CD4-positive, alpha-beta T cell (primary cell): ENCODE results near the gene GSTA5. TPM values are rescaled to one million over a fixed set of nuclear protein-coding genes. Genes with fewer than 3 reads are reported as not detected.
"Not testable (repeated sequence)": the region's sequence is repeated elsewhere in the genome, so short reads cannot be mapped to it uniquely, and the experiment has no call there.

ENCODE experiments used
- ATAC-seq: fragments of 200-7000 bp; cut with Tn5 transposase; one replicate; pipeline ENCODE4 v1.10.0; 2022; ENCODE audit warnings: mild to moderate bottlenecking; ENCODE audit not compliant: poor library complexity
- CTCF ChIA-PET: fragments of 350-600 bp; sonication (Branson Sonifier 250); formaldehyde crosslinking; loops from one replicate; lab custom pipeline; 2021; ENCODE audit warnings: antibody characterized with exemption, inconsistent platforms; lab: Charles Lee
- POLR2A ChIA-PET: fragments of 350-600 bp; sonication (Branson Sonifier 250); formaldehyde crosslinking; loops from one replicate; lab custom pipeline; 2021; ENCODE audit warnings: antibody characterized with exemption, inconsistent platforms; lab: Charles Lee
- DNase-seq, 14 experiments: peaks; one replicate each; pipeline ENCODE4 v3.0.0-alpha.2; 2013 to 2020; ENCODE audit warnings: mixed read lengths in 2 of 14
- H3K27ac ChIP-seq, 2 donors: one replicate each; pipeline versions ENCODE4 v1.5.1 to v1.7.0; 2013; ENCODE audit warnings: low read length in 2 of 2, low read depth in 1 of 2, mild to moderate bottlenecking in 1 of 2
- H3K27me3 ChIP-seq, 2 experiments: 1 replicate in 1 of 2; 2 replicates in 1 of 2; pipeline versions ENCODE4 v1.6.1 to v1.7.0; 2013; ENCODE audit warnings: low read length in 2 of 2, control low read depth in 1 of 2, mild to moderate bottlenecking in 1 of 2, moderate library complexity in 1 of 2; ENCODE audit not compliant: insufficient read depth in 2 of 2, control insufficient read depth in 1 of 2
- H3K36me3 ChIP-seq: one replicate; pipeline ENCODE4 v1.6.1; 2013; ENCODE audit warnings: low read length, control low read depth; ENCODE audit not compliant: insufficient read depth
- H3K4me1 ChIP-seq: one replicate; pipeline ENCODE4 v1.6.1; 2013; ENCODE audit warnings: low read length, control low read depth; ENCODE audit not compliant: insufficient read depth
- H3K4me3 ChIP-seq: one replicate; pipeline ENCODE4 v1.5.1; 2013; ENCODE audit warnings: mild to moderate bottlenecking, low read length, moderate library complexity
- H3K9me3 ChIP-seq, 2 experiments: 1 replicate in 1 of 2; 2 replicates in 1 of 2; pipeline versions ENCODE4 v1.6.1 to v1.7.0; 2013; ENCODE audit warnings: low read length in 2 of 2, mild to moderate bottlenecking in 2 of 2, control low read depth in 1 of 2, moderate library complexity in 1 of 2; ENCODE audit not compliant: control insufficient read depth in 1 of 2, insufficient read depth in 1 of 2
- H3K27ac Mint-ChIP-seq: one replicate; pipeline ENCODE4 v1.8.0; 2020; ENCODE audit warnings: mixed read lengths
- H3K27me3 Mint-ChIP-seq: one replicate; pipeline ENCODE4 v1.8.0; 2021; ENCODE audit warnings: mixed read lengths
- H3K36me3 Mint-ChIP-seq: one replicate; pipeline ENCODE4 v1.8.0; 2021; ENCODE audit warnings: low read depth, mixed read lengths
- H3K4me1 Mint-ChIP-seq: one replicate; pipeline ENCODE4 v1.8.0; 2021; ENCODE audit warnings: low read depth, mixed read lengths
- H3K4me3 Mint-ChIP-seq: one replicate; pipeline ENCODE4 v1.8.0; 2020; ENCODE audit warnings: mild to moderate bottlenecking, mixed read lengths
- H3K9me3 Mint-ChIP-seq: one replicate; pipeline ENCODE4 v1.8.0; 2020; ENCODE audit warnings: mixed read lengths
- intact Hi-C, 2 experiments: fragments of 100-400 bp; cut with DNase I in 1 of 2; cut with micrococcal nuclease in 1 of 2; formaldehyde crosslinking; loops; one replicate each; pipeline versions ENCODE4 v1.15.1 to v1.9.0; 2023 to 2025; cut with DNase I, micrococcal nuclease
- total RNA-seq, 174 experiments: library from RNA in 2 of 174; stranded (reverse) in 2 of 174; gene quantifications; one replicate each; pipeline ENCODE4 v1.2.3 and lab custom pipeline; 2021 to 2026
- TF ChIP-seq, protein P1 (sequence below): fragments of 200-600 bp; IDR thresholded peaks from one replicate; pipeline ENCODE4 v1.8.0; 2022; ENCODE audit warnings: antibody characterized with exemption, mild to moderate bottlenecking

The GSTA5 gene
- total RNA-seq, 2 experiments from 2014 or later = not detected

DNA sequence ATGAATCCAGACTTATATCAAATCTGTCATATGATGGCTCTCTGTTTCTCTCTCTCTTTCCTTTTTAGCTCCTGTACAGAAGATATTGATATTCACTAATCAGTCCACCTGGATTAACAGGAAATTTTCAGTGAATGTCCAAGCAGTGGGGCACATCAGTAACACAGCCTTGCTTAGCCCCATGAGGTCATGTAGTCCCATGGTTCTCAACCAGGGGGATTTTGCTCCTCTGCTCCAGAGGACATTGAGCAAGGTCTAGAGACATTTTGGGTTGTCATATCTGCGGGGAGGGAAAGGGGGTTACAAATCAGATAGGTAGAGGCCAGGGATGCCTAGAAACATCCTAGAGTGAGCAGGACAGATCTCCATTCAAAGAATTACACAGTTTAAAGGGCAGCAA lies 37.8 kb downstream of the GSTA5 start:
- H3K27me3 Mint-ChIP-seq = peaks cover 53% of the 10 kb centered on the region

DNA sequence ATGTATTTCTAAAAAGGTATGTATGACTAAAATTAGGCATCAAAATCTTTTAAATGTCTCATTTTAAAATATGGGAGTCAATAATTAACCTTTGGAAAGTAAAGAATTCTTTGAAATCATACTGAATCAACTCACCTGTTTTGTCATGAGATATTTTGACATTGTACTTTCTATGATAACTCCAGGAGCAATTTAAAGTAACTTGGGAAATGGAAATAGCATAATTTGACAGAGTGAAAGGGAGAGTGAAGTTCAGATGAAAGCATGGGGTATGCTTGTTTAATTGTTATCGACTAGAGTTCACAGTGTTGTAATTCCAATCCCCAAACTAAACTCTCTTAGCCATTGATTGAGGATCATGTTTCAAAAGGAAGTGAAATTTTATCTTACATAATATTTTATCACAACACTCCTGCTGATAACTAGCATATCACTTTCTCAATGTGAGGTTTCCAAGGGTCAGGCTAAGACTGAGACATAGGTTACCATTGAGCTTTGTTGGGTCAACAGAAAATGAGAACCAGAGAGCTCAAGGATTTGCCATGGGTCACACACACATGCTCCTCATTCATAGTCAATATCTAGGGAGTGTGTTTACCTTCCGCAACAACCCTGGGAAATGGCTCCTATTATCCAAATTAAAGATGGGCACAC lies 39.3 kb downstream of the GSTA5 start:
- H3K27ac ChIP-seq = no peak overlapping the region
- H3K36me3 ChIP-seq = no peaks in the 10 kb centered on the region
- Mint-ChIP-seq H3K27me3 (peaks cover 60% of the 10 kb centered on the region), H3K4me1 (no peaks in the 10 kb centered on the region), H3K9me3 (no peaks in the 10 kb centered on the region), H3K36me3 (no peaks in the 10 kb centered on the region), H3K27ac (no peak overlapping the region), H3K4me3 (no peak overlapping the region)
- H3K4me1 ChIP-seq = no peaks in the 10 kb centered on the region
- H3K27me3 ChIP-seq = peaks cover 0 to 3% of the 10 kb centered on the region in 2 experiments
- no peak overlapping the region for H3K4me3 ChIP-seq
- CTCF ChIA-PET = no interaction called here
- intact Hi-C loops = no loop called here
- DNase-seq = no peak
- POLR2A ChIA-PET = no interaction called here
- TF ChIP-seq, protein P1, sequence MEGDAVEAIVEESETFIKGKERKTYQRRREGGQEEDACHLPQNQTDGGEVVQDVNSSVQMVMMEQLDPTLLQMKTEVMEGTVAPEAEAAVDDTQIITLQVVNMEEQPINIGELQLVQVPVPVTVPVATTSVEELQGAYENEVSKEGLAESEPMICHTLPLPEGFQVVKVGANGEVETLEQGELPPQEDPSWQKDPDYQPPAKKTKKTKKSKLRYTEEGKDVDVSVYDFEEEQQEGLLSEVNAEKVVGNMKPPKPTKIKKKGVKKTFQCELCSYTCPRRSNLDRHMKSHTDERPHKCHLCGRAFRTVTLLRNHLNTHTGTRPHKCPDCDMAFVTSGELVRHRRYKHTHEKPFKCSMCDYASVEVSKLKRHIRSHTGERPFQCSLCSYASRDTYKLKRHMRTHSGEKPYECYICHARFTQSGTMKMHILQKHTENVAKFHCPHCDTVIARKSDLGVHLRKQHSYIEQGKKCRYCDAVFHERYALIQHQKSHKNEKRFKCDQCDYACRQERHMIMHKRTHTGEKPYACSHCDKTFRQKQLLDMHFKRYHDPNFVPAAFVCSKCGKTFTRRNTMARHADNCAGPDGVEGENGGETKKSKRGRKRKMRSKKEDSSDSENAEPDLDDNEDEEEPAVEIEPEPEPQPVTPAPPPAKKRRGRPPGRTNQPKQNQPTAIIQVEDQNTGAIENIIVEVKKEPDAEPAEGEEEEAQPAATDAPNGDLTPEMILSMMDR = no peak
- no peaks in the 10 kb centered on the region for H3K9me3 ChIP-seq
- no peak for ATAC-seq

More for the DNA sequence above, 37.8 kb downstream of the GSTA5 start:
- ChIA-PET POLR2A (no interaction called here), CTCF (no interaction called here)
- Histone ChIP-seq H3K9me3 (no peaks in the 10 kb centered on the region), H3K27me3 (peaks cover 0 to 3% of the 10 kb centered on the region in 2 experiments), H3K36me3 (no peaks in the 10 kb centered on the region), H3K4me1 (no peaks in the 10 kb centered on the region), H3K27ac (no peak overlapping the region), H3K4me3 (no peak overlapping the region)
- no peak for DNase-seq
- intact Hi-C loops = no loop called here
- H3K36me3 Mint-ChIP-seq = no peaks in the 10 kb centered on the region
- H3K4me1 Mint-ChIP-seq = no peaks in the 10 kb centered on the region
- no peak overlapping the region for H3K27ac Mint-ChIP-seq
- H3K4me3 Mint-ChIP-seq = no peak overlapping the region
- ATAC-seq = no peak
- TF ChIP-seq, protein P1 = no peak
- no peaks in the 10 kb centered on the region for H3K9me3 Mint-ChIP-seq

DNA sequence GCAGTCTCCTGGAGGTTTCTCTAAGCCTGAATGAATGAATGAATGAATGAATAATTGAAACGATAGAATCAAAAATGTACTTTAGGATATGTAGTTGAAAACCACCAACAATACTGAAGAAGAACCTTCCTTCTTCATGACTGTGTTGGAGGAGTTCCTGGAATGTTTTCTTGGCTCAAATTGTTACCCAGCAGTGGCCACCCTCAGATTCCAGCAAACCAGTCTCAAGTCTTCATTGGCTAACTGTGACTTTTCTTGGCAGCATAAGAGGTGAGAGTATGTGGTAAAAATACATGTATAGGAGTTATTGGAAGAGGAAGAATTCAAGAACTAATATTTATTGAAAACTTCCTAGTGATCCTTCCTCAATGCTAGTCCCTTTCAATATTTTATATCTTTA lies 41.3 kb downstream of the GSTA5 start:
- intact Hi-C loops, DNase-seq, H3K4me3 ChIP-seq, CTCF ChIA-PET, ATAC-seq, H3K4me1 ChIP-seq, H3K9me3 Mint-ChIP-seq, H3K27me3 ChIP-seq, H3K9me3 ChIP-seq, POLR2A ChIA-PET, H3K36me3 ChIP-seq, H3K27ac ChIP-seq, H3K36me3 Mint-ChIP-seq, H3K4me1 Mint-ChIP-seq, H3K4me3 Mint-ChIP-seq, H3K27ac Mint-ChIP-seq: not testable (repeated sequence)
- H3K27me3 Mint-ChIP-seq = peaks cover 62% of the 10 kb centered on the region

DNA sequence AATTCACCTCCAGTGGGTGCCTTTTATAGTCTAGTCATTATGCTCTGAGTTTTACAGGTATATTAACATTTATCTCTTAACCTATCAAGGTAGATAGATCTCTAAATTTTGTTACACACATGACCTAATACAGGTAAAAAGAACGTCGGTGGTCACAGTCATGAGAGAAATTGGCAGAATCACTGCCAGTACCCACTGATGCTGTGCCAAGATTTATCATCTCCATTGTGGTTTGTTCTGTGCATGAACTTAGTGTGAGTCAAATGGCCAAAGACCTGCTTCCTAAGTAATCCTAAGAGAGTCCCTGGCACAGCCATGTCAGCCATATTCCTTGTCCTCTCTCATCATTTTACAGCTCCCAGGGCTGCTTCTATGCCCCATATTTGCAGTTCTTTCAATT lies 46.2 kb downstream of the GSTA5 start:
- H3K4me3 Mint-ChIP-seq, H3K27ac ChIP-seq, H3K27ac Mint-ChIP-seq, H3K36me3 Mint-ChIP-seq, H3K4me1 ChIP-seq, H3K9me3 Mint-ChIP-seq, H3K27me3 ChIP-seq, intact Hi-C loops, ATAC-seq, DNase-seq, POLR2A ChIA-PET, CTCF ChIA-PET, H3K4me1 Mint-ChIP-seq, H3K36me3 ChIP-seq, H3K4me3 ChIP-seq, H3K9me3 ChIP-seq: not testable (repeated sequence)
- H3K27me3 Mint-ChIP-seq = peaks cover 54% of the 10 kb centered on the region
